Smooth muscle cell (in vitro differentiated cells): ENCODE measurements around the gene RNF144B. TPM values are rescaled to one million over a fixed set of nuclear protein-coding genes. Genes with fewer than 3 reads are reported as not detected.
"Not testable (repeated sequence)": the region's sequence is repeated elsewhere in the genome, so short reads cannot be mapped to it uniquely, and the experiment has no call there.

ENCODE experiments used
- DNase-seq: peaks from one replicate; lab custom pipeline; 2025; ENCODE audit not compliant: unreplicated experiment; lab: John Stamatoyannopoulos, UW
- H2AFZ ChIP-seq: fragments of 200-600 bp; sonication (generic); 2 replicates; pipeline ENCODE4 v1.6.0; 2016; ENCODE audit warnings: antibody characterized with exemption, low read depth, mild to moderate bottlenecking
- H3F3A ChIP-seq: fragments of 200-600 bp; sonication (generic); 2 replicates; pipeline ENCODE4 v1.6.0; 2017; ENCODE audit warnings: antibody characterized with exemption, low read depth
- H3K27ac ChIP-seq: fragments of 200-600 bp; sonication (generic); 2 replicates; pipeline ENCODE4 v1.5.1; 2016; ENCODE audit warnings: low read depth, mild to moderate bottlenecking
- H3K27me3 ChIP-seq: fragments of 200-600 bp; sonication (generic); 2 replicates; pipeline ENCODE4 v1.6.1; 2016; ENCODE audit warnings: low read depth, mild to moderate bottlenecking
- H3K36me3 ChIP-seq: fragments of 200-600 bp; sonication (generic); 2 replicates; pipeline ENCODE4 v1.5.1; 2016; ENCODE audit warnings: low read depth
- H3K4me1 ChIP-seq: fragments of 200-600 bp; sonication (generic); 2 replicates; pipeline ENCODE4 v1.5.1; 2016; ENCODE audit warnings: low read depth
- H3K4me2 ChIP-seq: fragments of 200-600 bp; sonication (generic); 2 replicates; pipeline ENCODE4 v1.6.0; 2016; ENCODE audit warnings: mild to moderate bottlenecking
- H3K4me3 ChIP-seq: fragments of 200-600 bp; sonication (generic); 2 replicates; pipeline ENCODE4 v1.5.1; 2016; ENCODE audit warnings: mild to moderate bottlenecking
- H3K79me2 ChIP-seq: fragments of 200-600 bp; sonication (generic); 2 replicates; pipeline ENCODE4 v1.6.0; 2016; ENCODE audit warnings: low read depth, mild to moderate bottlenecking
- H3K9ac ChIP-seq: fragments of 200-600 bp; sonication (generic); 2 replicates; pipeline ENCODE4 v1.6.0; 2016; ENCODE audit warnings: low read depth
- H3K9me3 ChIP-seq: fragments of 200-600 bp; sonication (generic); replicated peaks from 2 replicates; pipeline ENCODE4 v1.5.1; 2016; ENCODE audit warnings: low read depth
- H4K20me1 ChIP-seq: fragments of 200-600 bp; sonication (generic); 2 replicates; pipeline ENCODE4 v1.6.0; 2016; ENCODE audit warnings: low read depth
- WGBS: methylation state at CpG from one replicate; pipeline ENCODE4 v1.1.7; 2016; ENCODE audit warnings: low lambda C conversion rate; 5-methylcytosine and 5-hydroxymethylcytosine counted together
- polyA plus RNA-seq: library from polyadenylated mRNA; unstranded; fragments of >200 nt; fragmentation: Nextera tagmentation; extraction: Ambion mirVana; gene quantifications from 2 replicates; pipeline ENCODE4 v1.2.1, GENCODE V29; 2016
- total RNA-seq: library from RNA; depleted of rRNA; stranded (reverse); fragments of >200 nt; gene quantifications from 2 replicates; pipeline ENCODE4 v1.2.3, GENCODE V29; 2014
- TF ChIP-seq, protein P1 (sequence below): fragments of 200-600 bp; sonication (generic); IDR thresholded peaks from 2 replicates; pipeline ENCODE4 v1.5.1; 2017; ENCODE audit warnings: borderline replicate concordance, mild to moderate bottlenecking, antibody characterized with exemption; ENCODE audit not compliant: insufficient read depth, poor library complexity, severe bottlenecking

The RNF144B gene
- total and polyA plus RNA-seq, 2 experiments from 2014 or later: 3.4 to 10.9 TPM

DNA sequence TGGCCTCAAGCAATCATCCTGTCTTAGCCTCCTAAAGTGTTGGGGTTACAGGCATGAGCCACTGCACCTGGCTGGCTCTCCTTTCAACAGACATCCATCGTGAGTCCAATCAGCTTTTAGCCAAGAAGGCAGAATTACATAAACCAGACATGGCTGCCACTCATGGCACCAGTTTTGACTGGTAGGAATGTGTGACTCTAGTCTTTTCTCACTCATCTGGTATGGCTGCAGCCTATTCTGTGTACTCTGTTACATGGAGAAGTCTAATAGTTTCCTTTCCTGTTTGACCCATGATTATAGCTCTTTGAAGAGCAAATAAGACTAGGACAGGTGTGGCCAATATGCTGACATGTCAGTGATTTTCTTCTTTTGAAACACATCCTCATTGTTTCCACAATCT is 27.0 kb upstream of the RNF144B start:
- WGBS: 86% methylated on average over 1 of the region's 1 CpG
- Histone ChIP-seq H3F3A (no peaks in the 10 kb centered on the region), H4K20me1 (no peaks in the 10 kb centered on the region), H3K4me2 (no peak overlapping the region), H3K9me3 (no peaks in the 10 kb centered on the region), H3K9ac (no peak overlapping the region), H3K27me3 (no peaks in the 10 kb centered on the region), H3K36me3 (no peaks in the 10 kb centered on the region), H3K27ac (peak overlapping the region; percentile 42), H3K4me3 (no peak overlapping the region), H2AFZ (no peak overlapping the region), H3K4me1 (no peaks in the 10 kb centered on the region), H3K79me2 (no peaks in the 10 kb centered on the region)
- TF ChIP-seq, protein P1, sequence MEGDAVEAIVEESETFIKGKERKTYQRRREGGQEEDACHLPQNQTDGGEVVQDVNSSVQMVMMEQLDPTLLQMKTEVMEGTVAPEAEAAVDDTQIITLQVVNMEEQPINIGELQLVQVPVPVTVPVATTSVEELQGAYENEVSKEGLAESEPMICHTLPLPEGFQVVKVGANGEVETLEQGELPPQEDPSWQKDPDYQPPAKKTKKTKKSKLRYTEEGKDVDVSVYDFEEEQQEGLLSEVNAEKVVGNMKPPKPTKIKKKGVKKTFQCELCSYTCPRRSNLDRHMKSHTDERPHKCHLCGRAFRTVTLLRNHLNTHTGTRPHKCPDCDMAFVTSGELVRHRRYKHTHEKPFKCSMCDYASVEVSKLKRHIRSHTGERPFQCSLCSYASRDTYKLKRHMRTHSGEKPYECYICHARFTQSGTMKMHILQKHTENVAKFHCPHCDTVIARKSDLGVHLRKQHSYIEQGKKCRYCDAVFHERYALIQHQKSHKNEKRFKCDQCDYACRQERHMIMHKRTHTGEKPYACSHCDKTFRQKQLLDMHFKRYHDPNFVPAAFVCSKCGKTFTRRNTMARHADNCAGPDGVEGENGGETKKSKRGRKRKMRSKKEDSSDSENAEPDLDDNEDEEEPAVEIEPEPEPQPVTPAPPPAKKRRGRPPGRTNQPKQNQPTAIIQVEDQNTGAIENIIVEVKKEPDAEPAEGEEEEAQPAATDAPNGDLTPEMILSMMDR: no peak
- no peak for DNase-seq

DNA sequence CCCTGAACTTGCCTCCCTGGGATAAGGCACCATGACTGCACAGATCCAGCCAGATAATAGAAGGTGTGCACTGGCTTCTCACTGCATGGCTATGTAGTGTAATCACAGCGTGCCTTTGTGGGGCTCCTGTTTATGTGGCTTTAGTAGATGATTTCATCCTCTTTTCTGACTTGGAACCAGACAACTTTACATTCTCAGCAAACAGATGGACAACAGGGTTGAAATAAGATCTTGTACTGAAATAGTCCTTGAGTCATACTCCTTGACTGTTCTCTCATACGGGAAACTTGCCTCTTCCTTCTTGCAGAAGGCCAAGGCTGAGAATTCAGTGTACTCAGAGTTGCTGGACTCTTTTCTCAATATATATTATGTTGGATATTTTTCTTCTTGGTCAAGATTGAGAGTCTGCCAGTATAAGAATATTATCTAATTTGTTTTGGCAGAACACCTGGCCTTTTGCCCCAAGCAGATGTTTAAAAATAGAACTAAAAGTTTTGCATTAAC is 25.0 kb upstream of the RNF144B start:
- H3K9ac ChIP-seq: no peak overlapping the region
- no peak for DNase-seq
- no peaks in the 10 kb centered on the region for H3F3A ChIP-seq
- 37% methylated on average over 2 of the region's 2 CpGs for WGBS
- no peaks in the 10 kb centered on the region for H3K79me2 ChIP-seq
- no peaks in the 10 kb centered on the region for H4K20me1 ChIP-seq
- no peak overlapping the region for H3K4me2 ChIP-seq
- H3K27me3 ChIP-seq: no peaks in the 10 kb centered on the region
- TF ChIP-seq, protein P1: no peak
- no peaks in the 10 kb centered on the region for H3K4me1 ChIP-seq
- H2AFZ ChIP-seq: no peak overlapping the region
- H3K4me3 ChIP-seq: no peak overlapping the region
- peak overlapping the region; percentile 84 for H3K27ac ChIP-seq
- H3K36me3 ChIP-seq: no peaks in the 10 kb centered on the region
- no peaks in the 10 kb centered on the region for H3K9me3 ChIP-seq

DNA sequence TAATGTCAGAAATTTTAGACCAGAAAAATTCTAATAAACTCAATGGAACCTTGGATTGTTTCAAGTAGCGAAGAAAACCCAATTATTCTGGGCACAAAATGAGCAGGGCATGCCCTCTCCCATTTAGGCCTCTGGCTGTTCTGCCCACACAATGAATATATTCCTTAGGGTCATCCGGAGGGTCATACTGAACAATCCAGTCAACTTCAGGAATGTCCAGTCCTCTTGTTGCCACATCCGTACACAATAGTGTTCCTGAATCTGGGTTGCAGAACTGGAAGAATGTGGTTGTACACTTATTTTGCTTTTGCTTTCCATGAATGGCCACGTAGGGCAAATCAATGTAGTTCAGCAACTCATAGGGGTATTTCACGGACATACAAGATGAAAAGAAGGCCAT is 23.4 kb upstream of the RNF144B start:
- H2AFZ ChIP-seq: no peak overlapping the region
- WGBS: 89% methylated on average over 5 of the region's 5 CpGs

DNA sequence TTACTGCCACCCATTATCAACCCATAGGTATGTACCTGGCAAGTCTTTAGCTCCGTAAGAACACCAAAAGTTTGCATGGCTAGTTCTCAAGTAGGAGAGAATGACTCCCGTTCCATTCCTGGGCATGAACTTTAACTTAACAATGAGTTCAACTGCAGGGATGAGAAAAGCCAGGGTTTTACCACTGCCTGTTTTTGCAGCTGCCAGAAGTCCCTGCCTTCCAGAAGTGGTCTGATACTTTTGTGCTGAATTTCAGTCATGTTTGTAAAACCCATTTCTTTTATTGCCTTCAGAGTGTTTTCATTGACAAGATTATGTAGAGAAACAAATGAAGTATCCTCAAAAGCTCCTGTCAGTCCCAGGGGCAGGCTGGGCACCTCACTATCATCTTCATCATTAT is 22.6 kb upstream of the RNF144B start:
- H3K79me2 ChIP-seq, H3K36me3 ChIP-seq, H3K9me3 ChIP-seq, H3K4me2 ChIP-seq, H3K4me1 ChIP-seq, H3K9ac ChIP-seq, H3K27ac ChIP-seq, H4K20me1 ChIP-seq, H3K27me3 ChIP-seq, H3F3A ChIP-seq, DNase-seq, H3K4me3 ChIP-seq, H2AFZ ChIP-seq: not testable (repeated sequence)
- 91% methylated on average over 2 of the region's 2 CpGs for WGBS

More for the DNA sequence above, 23.4 kb upstream of the RNF144B start:
- Histone ChIP-seq H3K4me3 (no peak overlapping the region), H3K36me3 (no peaks in the 10 kb centered on the region), H4K20me1 (no peaks in the 10 kb centered on the region), H3K27me3 (no peaks in the 10 kb centered on the region), H3K27ac (no peak overlapping the region), H3K9ac (no peak overlapping the region), H3K4me1 (no peaks in the 10 kb centered on the region), H3K9me3 (no peaks in the 10 kb centered on the region), H3K4me2 (no peak overlapping the region), H3K79me2 (no peaks in the 10 kb centered on the region), H3F3A (no peaks in the 10 kb centered on the region)
- TF ChIP-seq, protein P1: no peak
- no peak for DNase-seq
